HCEC 1CT (cell line): ENCODE data around the gene PERCC1.
"Not testable (repeated sequence)": the region's sequence is repeated elsewhere in the genome, so short reads cannot be mapped to it uniquely, and the experiment has no call there.

Experiments used
- DNase-seq: peaks from one replicate; pipeline ENCODE4 v3.0.0-alpha.2; 2017

The PERCC1 gene

GRCh38 chr16:1435921-1436697 is 5.2 kb downstream of the PERCC1 start:
- DNase-seq, result no peak

GRCh38 chr16:1436731-1437355 is 6.0 kb downstream of the PERCC1 start:
- no peak for DNase-seq

DNA sequence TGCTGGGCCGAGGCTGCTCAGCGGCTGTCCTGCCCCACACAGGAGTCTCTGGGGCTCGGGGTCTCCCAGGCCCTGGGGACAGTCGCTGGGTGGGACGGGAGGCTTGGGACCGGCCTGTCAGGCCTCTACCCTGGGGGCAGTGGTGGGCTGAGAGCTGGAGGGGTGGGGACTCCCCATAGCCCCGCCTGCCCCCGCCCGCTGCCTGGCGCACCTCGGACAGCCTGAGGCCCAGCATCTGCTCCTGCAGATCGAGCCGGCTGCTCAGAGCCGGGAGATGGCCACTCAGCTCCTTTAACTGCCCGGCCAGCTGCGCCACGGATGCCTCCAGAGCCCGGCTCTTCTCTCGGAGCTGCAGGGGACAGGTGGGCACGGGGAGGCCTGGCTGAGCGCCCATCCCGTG is 6.7 kb downstream of the PERCC1 start:
- no peak for DNase-seq

DNA sequence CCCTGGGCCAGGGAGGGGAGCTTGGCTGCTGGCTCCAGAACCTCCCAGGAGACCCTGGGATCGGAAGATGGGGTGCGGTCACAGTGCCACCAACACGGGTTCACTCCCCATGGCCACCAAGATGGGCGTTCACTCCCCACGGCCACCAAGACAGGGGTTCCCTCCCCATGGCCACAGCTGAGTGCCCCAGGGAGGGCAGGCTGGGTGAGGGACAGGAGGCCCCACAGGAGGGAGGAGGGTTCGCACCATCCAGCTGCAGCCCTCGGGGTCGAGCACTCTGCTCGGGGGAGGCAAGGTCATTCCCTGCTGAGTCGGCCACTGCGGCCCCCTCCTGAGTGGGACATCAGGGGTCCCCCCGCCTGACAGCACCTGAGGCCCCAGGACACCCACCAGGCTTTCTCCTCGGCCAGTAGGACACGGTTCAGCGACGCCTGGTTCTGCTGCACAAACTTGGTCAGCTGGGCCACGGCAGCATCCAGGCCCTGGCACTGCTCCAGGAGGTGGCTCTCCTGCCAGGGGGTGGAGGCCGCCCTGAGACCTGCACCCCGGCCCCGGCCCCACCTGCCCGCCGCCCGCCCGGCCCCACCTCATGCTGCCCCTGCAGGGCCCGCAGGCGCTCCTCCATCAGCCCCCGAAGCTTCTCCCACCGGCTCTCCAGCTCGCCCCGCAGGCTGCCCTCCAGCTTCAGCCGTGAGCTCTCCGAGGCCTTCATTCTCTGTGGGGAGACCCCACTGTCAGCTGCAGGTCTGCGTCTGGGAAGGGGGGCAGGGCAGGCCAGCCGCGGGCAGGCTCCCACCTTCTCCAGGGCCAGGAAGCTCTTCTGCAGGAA is 7.6 kb downstream of the PERCC1 start:
- DNase-seq, result no peak

GRCh38 chr16:1439058-1439698 is 8.3 kb downstream of the PERCC1 start:
- DNase-seq, result no peak

DNA sequence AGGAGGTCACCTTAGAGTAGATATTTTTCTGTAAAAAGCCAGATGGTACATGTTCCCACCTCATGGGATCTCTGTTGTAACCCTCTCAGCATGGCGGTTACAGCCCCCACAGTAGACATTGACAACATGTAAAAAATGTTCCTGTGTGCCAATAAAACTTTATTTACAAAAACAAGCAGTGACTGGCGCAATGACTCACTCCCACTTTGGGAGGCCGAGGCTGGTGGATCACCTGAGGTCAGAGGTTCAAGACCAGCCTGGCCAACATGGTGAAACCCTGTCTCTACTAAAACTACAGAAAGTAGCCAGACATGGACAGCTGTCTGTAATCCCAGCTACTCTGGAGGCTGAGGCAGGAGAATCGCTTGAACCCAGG is 8.8 kb downstream of the PERCC1 start:
- not testable (repeated sequence) for DNase-seq

- DNase-seq, result no peak
These were observed 10.5 kb downstream of the PERCC1 start for GRCh38 chr16:1441391-1441829.

DNA sequence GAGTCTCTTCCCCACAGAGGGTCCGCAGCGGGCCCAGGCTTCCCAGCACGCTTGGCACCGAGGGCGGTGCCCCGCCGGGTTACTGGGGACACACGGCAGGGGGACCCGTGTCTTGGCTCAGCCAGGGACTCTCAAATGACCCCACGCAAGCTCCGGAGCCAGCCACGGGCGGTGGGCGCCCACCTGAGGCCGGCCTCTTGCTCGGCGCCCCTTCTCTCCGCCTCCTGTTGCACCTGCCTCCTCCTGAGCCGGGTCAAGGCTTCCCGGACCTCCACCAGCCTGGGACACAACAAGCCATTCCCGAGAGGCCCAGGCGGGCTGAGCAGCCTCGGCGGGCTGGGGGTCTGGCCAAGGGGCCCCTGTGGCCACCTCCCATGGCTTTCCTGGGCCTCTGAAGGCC is 11.8 kb downstream of the PERCC1 start:
- no peak for DNase-seq

- DNase-seq, result no peak
These were observed 12.6 kb downstream of the PERCC1 start for GRCh38 chr16:1443403-1443973.

DNA sequence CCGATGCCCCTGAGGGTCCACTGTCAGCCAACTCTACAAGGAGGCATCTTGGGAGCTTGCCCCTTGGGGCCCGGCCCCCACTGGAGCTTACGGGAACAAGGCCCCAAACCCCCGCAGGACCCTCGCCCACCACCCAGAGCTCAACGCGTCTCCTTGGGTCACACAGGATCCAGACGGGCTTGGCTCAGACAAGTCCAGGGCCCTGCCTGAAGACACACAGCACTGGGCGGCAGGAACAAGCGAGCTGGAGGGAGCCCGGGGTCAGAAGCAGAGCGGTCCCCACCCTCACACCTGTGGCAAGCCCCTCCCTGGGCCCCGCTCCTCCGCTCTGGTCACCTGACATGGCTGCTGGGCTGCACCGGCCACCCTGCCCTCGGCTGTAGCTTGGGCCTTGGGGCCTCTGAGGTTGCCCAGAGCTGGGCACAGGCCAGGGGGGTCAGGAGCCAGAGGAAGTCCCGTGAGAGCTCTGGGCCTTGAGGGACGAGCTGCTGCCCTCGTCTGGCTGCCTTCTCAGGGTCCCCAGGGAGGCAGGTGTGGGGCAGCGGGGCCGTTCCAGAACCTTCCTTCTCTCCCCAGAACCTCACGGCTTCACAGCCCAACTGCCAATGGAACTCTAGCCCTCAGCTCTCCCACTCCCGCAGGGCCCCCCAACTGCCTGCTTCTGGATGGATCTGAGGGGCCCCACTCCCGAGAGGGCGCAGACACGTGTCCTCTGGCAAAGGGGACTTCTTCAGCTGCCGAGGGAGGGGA is 13.3 kb downstream of the PERCC1 start, which contains the start of gene CCDC154:
Gene CCDC154, minus strand, starts transcription at position 577 of the 750 bp plus-strand sequence. Its CDS starts 234 bp downstream, at position 343.
- DNase-seq, result no peak

GRCh38 chr16:1444730-1445517 is 14.0 kb downstream of the PERCC1 start:
- DNase-seq, result no peak

DNA sequence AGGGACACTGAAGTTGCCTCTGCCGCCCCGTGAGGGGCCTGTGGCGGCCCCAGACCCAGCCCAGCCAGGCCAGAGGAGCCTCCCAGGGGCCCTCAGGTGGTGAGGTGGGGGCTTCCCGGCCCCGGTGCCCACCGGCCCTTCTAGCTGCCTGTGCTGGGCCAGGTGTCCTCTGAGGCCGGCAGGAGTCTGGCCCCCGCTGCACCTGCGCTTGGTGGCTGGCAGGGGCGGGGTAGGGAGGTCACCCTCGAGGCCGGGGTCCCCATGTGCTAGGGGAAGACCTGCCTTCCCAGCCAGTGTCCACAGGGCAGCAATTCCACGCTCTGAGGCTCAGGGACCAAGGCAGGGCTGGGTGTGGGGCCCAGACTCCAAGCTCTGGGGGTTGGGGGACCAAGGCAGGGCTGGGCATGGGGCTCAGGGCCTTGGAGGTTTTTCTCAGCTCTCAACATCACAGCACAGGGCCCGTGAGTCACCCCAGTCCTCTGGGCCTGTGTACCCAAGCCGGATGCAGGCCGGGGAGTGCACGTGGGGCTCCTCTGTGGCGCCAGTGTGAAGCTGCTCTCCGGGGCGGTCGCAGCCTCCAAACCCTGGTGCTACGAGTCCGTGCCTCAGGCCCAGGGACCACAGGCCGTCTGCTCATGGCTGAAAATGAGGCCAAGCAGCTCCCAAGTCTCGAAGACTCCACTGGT is 14.8 kb downstream of the PERCC1 start:
- no peak for DNase-seq

DNA sequence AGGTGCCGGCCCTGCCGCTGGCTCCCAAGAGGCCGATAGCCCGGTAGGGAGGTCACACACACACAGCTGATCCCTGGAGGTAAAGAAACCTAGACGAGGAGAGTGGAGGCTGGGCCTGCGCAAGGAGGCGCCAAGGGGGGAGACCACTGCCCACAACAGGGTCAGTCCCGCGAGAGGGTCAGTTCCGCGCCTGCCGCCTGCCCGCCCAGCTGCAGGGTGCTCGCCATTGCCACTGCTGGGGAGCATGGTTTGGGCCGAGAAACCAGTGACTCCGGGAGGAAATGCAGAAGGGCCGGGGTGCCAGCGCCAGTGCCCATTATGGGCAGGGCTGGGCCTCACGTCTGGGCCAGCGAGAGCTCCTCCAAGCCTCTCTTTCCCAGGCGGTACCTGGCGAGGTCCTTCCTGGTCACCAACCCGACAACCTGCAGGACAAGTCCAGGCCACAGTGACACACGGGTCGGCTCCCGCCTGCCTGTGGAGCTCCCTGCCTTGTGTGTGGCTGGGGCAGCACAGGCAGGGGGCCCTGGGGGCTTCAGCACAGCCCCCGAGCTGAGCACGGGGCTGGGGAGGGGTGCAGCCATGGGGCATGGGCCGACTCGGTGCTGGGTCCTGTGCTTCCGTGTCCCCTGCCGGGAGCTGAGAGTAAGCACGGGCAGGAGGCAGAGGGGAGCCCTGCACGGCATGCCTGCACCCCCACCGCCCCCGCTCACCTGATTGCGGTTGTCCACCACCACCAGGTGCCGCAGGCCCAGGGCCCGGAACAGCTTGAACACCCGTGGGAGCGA is 15.6 kb downstream of the PERCC1 start:
- DNase-seq, result no peak

GRCh38 chr16:1447965-1448364 is 17.1 kb downstream of the PERCC1 start:
- DNase-seq, result no peak

- no peak for DNase-seq
These were observed 17.7 kb downstream of the PERCC1 start for GRCh38 chr16:1448536-1449116.

DNA sequence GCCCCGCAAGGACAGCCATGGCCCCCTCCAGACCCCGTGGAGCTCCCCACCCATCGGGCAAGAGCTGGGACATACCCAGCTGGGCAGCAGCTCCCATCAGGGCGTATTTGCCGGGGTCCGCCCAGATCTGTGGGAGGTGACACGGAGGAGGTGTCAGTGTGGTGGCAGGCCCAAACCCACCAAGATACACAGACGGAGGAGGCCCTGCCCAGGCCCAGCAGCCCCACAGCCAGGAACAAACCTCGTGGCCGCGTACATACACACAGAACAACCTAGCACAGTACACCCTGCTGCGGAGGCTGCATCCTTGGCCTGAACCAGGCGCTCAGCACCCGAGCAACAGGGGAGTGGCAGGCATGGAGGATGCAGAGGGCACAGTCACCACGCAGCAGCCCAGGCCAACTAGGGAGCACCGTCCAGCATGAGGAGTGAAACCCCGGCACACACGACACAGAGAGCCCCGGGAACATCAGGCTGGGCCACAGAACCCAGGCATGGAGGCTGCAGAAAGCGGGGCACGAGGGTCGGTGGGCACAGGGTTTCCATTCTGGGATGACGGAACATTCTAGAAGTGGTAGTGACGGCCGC is 18.4 kb downstream of the PERCC1 start:
- DNase-seq, result no peak

GRCh38 chr16:1450218-1450617 is 19.3 kb downstream of the PERCC1 start:
- no peak for DNase-seq

- DNase-seq, result no peak
These were observed 20.0 kb downstream of the PERCC1 start for GRCh38 chr16:1450841-1451240.
